GM11168 (cell line): Measurements from ENCODE around the gene TGIF1.

Experiments used
- in situ Hi-C: fragments of 300-500 bp; cut with MboI; formaldehyde crosslinking; loops from one replicate; pipeline ENCODE4 v1.12.0; 2022; ENCODE audit warnings: low sequenced_read_pairs; ENCODE audit not compliant: unreplicated experiment

The TGIF1 gene

DNA sequence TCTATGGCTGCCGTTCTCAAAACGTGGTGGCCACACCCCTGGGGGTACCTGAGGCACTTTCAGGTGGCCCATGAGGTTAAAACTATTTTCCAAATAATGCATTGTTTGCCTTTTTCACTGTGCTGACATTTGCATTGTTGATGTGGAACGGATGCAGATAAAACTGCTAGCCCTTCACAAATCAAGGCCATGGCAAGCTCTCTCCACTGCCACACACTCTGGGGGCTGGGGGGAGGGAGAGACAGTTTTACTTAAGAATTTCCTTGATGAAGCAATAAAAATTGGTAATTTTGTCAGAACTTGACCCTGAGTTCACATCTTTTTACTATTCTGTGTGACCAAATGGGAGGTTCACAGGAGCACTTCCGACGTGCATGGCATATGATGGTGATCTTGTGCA lies 22.0 kb upstream of the TGIF1 start:
- in situ Hi-C loops = no loop called here

DNA sequence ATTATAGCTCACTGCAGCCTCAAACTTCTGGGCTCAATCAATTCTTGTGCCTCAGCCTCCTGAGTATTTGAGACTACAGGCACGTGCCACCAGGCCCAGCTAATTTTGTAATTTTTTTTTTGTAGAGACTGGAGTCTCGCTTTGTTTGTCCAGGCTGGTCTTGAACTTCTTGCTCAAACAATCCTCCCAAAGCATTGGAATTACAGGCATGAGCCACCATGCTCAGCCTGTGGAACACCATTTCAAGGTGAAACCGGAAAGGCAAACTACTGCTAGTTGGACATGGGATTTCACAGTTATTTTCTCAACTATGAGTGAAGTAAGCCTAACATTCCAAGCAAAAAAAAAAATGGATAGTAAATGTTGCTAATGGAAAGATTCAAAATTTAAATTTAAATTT lies 20.9 kb upstream of the TGIF1 start:
- in situ Hi-C loops = no loop called here

GRCh38 chr18:3434685-3435084 lies 15.3 kb upstream of the TGIF1 start:
- in situ Hi-C loops = no loop called here

GRCh38 chr18:3440341-3440740 lies 9.6 kb upstream of the TGIF1 start:
- in situ Hi-C loops = no loop called here

- in situ Hi-C loops = no loop called here
These were observed 8.7 kb upstream of the TGIF1 start for GRCh38 chr18:3441290-3441689.

DNA sequence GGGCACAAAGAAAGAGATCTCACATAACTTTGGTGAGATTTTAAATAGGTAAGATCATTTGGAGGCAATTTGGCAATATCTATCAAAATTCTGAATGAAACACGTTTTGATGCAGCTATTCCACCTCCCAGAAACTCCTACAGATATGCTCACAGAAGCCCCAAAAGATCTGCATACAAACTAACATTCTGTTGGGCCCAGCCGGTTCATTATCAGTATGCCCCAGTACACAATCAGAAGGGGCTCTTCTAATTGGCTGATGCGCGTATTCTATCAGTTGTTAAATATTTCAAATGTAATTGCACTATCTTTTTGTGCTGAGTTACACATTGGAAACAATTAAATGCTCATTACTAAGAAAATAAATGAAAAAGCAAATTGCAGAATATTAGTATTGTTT lies 7.1 kb upstream of the TGIF1 start:
- in situ Hi-C loops = no loop called here

DNA sequence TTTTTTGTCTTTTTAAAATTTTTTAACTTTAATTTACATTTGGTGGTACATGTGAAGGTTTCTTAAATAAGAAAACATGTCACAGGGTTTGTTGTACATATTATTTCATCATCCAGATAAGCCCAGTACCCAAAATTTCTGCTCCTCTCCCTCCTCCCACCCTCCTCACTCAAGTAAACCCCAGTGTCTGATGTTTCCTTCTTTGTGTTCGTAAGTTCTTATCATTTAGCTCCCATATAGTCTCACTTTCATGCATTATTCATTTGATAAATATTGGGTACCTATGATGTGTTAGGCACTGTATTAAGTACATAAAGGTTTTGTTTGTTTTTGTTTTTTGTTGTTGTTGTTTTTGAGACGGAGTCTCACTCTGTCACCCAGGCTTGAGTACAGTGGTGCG lies 5.7 kb upstream of the TGIF1 start:
- in situ Hi-C loops = no loop called here

- in situ Hi-C loops = loop anchor here (5.0 kb wide), 1 partner anchor 152 kb away; no protein-coding TSS in a partner anchor
These were observed 5.0 kb upstream of the TGIF1 start for GRCh38 chr18:3444954-3445353.

- in situ Hi-C loops = loop anchor here (5.0 kb wide), 1 partner anchor 150 kb away; no protein-coding TSS in a partner anchor
These were observed 2.7 kb upstream of the TGIF1 start for GRCh38 chr18:3447068-3447894.

DNA sequence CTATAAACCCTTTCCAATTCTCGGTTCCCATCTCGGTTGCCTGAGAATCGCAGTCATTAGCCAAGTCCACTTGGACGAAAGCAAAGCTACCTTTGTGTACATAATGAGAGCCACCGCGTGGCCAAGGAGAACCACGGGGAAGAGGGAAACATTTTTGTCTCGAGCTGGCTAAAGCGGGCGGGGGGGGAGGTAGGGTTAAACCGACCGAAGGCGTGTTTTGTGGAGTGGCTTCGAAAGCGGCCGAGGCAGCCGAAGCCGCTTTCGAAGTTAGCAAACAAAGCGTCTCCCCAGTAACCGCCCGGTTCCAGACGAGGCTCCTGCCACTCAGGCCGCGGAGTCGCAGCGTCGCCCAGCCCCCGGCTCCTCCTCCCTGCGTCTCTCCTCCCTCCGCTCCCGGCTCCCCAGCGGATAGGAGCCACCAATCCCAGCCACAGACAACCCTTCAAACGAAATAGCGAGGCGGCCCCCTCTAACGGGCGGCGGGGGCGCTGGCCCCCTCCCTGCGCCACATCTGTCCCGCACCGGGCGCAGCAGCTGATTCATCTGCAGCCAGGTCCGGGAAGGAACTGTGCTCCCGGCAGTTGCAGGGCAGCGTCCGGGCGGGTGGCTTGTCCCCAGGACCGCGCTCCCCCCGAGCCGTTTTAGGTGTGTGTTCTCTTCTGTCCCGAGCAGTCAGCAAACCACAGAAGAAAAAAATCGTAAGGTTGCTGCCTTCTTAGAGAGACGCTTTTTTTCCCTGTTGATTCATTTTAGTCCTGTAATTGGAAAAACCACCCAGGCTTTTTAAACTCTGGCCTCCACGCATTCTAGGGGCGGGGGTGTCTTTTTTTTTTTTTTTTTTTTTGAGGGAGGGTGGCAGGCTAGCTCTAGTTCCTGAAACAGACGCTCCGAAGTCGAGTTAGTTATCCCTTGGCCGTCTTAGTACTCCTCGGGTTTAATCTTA lies 1.8 kb upstream of the TGIF1 start:
- in situ Hi-C loops = loop anchor here (5.0 kb wide), 1 partner anchor 149 kb away; no protein-coding TSS in a partner anchor

DNA sequence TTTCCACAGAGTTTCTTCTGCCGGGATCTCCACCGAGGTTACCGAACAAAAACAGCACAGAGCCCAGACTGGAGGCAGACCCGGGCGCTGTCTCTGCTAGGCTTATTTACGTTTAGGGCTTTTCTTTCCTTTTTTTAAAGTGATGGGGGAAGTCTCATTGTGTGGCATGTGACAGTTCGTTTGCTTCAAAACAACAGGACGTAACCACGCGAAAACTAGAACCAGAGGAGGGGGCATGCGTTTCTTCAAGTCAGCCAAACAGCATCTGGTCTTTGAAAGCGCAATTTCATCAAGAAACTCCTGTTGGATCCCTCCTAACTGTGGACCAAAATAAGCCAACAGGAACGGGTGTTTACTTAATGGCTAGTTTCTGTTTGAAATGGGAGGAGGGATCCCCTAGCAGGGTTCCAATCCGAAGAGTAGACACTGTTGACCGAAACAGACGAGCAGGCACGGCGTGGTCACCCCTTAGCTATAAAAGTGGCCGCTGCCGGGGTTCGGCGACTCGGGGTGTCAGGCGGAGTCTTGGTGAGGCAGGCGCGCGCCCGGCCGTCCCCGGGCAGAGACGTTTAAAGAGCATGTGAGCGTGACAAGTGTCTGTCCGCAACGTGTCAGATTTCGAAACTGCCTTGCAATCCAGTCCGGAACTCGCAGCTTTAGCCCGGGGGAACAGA lies 997 bp upstream of the TGIF1 start:
- in situ Hi-C loops = loop anchor here (5.0 kb wide), 1 partner anchor 148 kb away; no protein-coding TSS in a partner anchor

DNA sequence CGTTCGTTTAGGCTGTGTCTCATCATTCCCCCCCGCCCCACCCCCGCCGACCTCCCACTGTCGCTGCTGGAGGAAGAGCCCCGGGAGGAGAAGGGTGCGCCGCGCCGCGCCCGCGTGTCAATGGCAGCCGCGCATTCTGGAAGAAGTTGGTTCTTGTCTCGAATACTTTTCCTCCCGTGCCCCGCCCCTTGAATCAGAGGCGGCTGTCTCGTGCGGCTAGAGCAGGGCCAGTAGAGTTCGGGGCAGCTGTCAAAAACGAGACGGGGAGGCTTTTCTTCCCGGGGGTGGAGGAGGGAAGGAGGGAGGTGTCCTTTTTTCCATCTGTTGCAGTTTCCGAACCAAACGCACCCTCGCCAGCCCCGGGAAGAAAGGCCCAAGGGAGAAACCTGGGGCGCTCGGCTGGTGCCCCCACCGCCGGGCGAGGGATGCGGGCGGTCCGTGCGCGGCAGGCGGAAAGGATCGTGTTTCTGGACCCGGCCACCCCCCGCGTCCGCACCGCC lies 410 bp upstream of the TGIF1 start:
- in situ Hi-C loops = loop anchor here (5.0 to 25.0 kb wide), 2 partner anchors 148 to 162 kb away; no protein-coding TSS in a partner anchor

DNA sequence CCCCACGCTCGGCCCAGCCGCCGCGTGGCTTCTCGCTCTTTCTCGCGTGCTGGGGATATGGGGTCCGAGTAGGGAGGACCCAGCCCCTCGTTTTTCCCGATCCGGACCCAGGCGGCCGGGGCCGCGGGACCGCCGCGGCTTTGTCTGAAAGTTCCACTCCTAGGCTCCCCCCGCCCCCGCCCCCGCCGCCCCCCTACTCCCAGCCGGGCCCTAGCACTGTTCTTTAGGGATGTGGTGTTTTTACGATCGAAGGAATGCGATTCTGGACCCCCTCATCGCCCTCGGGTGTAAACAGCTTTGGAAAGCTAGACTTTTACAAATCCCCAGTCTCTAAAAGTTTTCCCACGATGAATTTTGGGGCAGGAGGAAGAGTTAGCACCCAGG lies 819 bp downstream of the TGIF1 start:
- in situ Hi-C loops = loop anchor here (25.0 kb wide), 1 partner anchor 163 kb away; no protein-coding TSS in a partner anchor

DNA sequence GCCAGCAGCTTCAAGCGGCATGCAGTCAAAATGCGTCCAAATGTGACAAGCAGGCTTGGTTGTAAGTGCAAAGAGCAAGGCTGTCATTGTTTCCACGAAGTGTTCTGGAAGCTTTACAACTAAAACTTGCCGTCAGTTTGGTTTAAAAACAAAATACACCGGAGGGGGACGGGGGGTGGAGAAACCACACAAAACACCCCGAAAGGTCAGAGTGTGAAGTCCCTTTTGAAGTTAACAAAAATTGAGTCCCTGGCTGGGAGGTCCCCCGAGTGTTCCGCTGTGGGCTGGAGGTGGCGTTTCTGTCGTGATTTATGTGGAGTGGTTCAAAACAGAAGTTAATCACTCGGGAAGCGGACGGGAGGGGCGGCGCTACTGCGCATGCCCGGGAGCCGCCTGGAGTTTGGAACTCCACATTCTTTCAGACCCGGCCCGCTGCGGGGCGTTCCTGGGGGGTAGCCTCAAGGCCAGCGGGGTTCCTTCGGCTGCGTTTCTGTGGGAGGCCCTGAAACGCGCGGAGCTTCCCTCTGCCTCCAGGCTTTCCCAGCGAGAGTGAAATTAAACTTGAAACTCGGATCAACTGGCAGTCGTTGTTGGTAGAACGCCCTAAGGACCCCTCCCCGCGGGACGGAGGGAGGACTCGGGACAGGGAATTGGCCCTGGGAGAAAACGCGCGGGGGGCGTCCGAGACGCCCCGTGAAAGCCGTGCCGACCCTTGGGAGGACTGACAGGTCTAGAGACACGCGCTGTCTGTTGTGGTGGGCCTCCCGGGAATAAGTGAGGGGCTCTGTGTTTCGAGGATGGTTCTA lies 1.4 kb downstream of the TGIF1 start:
- in situ Hi-C loops = loop anchor here (25.0 kb wide), 1 partner anchor 164 kb away; no protein-coding TSS in a partner anchor

DNA sequence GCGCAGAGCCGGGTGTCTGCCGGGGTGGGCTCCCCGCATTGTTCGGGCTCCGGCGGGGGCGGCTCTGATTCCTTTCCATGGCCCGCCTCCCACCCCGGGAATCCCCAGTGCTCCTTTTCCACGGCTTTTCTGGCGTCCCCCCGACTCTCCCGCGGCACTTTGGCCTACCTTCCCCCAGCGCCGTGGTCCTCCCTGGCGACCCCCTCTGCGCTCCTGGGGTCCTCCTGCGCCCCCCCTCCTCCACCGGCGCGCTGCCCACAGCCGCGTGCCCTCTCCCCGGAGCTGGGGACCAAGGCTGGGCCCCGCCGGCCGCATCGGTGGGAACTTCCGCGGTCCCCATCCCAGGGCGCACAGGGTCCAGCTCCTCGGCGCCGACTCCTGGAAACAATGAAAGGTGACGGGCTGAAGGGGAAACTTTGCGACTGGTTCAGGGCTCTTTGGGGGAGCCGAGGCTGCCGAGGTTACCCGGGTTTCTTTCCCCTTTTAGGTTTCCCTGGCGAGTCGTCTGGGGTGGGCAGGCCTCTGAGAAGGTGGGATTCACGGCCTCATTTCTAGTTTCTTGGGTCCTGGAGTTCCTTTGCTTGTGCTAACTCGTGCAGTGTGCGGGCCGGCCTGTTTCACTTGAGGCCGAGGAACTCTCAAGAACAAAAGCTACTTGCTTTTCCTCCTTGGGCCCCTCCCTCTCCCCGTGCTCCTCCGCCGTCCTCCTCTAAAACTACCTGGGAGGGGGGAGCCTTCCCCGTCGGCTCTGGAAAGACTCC lies 2.2 kb downstream of the TGIF1 start:
- in situ Hi-C loops = loop anchor here (25.0 kb wide), 1 partner anchor 165 kb away; no protein-coding TSS in a partner anchor

DNA sequence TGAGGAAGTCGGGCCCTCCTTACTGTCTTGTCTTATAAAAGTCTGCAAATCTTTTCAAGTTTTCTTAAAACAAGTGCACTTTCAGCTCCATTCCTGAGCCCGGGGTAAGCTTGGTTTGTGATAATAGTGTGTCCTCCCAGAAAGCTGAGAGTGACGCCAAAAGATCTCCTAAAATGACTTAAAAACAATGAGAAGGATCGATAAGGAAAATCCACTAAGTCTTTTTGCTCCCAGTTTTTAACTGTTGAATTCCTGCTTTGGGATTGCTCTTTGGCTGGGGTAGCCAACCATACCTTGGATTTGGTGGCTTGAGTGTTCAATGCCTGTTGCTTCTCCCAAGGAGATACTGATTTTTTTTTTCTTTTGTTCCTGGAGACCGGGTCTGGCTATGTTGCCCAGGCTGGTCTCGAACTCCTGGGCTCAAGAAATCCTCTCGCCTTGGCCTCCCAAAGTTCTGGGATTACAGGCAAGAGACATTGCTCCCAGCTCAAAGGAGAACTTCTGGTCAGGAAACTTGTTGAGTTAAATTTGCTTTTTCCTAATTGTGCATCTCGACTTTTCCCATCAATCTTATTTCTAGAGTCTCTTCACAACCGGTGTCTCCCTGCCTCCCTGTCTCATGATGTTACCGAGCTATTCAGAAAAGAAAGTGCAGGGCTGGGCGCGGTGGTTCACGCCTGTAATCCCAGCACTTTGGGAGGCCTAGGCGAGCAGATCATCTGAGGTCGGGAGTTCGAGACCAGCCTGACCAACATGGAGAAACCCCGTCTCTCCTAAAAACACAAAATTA lies 3.0 kb downstream of the TGIF1 start:
- in situ Hi-C loops = loop anchor here (25.0 kb wide), 1 partner anchor 166 kb away; no protein-coding TSS in a partner anchor

GRCh38 chr18:3453540-3454364 lies 3.8 kb downstream of the TGIF1 start:
- in situ Hi-C loops = loop anchor here (25.0 kb wide), 1 partner anchor 166 kb away; no protein-coding TSS in a partner anchor
